Thoracic aorta (tissue), 2 donors: ENCODE results near the gene PRDM1. TPM values are rescaled to one million over a fixed set of nuclear protein-coding genes. Genes with fewer than 3 reads are reported as not detected.

Experiments used
- ATAC-seq: fragments of 150-250 bp; one replicate; pipeline ENCODE4 v1.8.0; 2017; ENCODE audit warnings: low read depth; ENCODE audit not compliant: insufficient number of reproducible peaks, low FRiP score
- DNase-seq: peaks from one replicate; pipeline ENCODE4 v3.0.0-alpha.2; 2020; ENCODE audit warnings: low spot score
- H3K27ac ChIP-seq, 2 donors: fragments of 200-600 bp; sonication (generic); 1 replicate in 1 of 2; 2 replicates in 1 of 2; pipeline ENCODE4 v1.5.1; 2016; ENCODE audit warnings: mild to moderate bottlenecking in 2 of 2, moderate library complexity in 2 of 2
- H3K27me3 ChIP-seq: fragments of 200-600 bp; sonication (generic); replicated peaks from 2 replicates; pipeline ENCODE4 v1.6.0; 2016; ENCODE audit warnings: mild to moderate bottlenecking; ENCODE audit not compliant: insufficient read depth
- H3K36me3 ChIP-seq: fragments of 200-600 bp; sonication (generic); one replicate; pipeline ENCODE4 v1.5.1; 2016
- H3K4me1 ChIP-seq, 2 donors: fragments of 200-600 bp; sonication (generic); 1 replicate in 1 of 2; 2 replicates in 1 of 2; pipeline versions ENCODE4 v1.5.1 to v1.6.0; 2016; ENCODE audit warnings: low read depth in 2 of 2, mild to moderate bottlenecking in 1 of 2; ENCODE audit not compliant: control insufficient read depth in 1 of 2
- H3K4me3 ChIP-seq: fragments of 200-600 bp; sonication (generic); 2 replicates; pipeline ENCODE4 v1.5.1; 2016; ENCODE audit warnings: mild to moderate bottlenecking
- H3K9me3 ChIP-seq: fragments of 200-600 bp; sonication (generic); 2 replicates; pipeline ENCODE4 v1.5.1; 2016
- total RNA-seq, 2 donors: library from RNA; depleted of rRNA; stranded (reverse); fragments of >200 nt; gene quantifications; one replicate each; pipeline versions ENCODE4 v1.1.0 to v1.2.3, GENCODE V29; 2016
- TF ChIP-seq, protein P1 (sequence below): fragments of 200-600 bp; sonication (generic); IDR thresholded peaks from one replicate; pipeline ENCODE4 v1.5.1; 2019; ENCODE audit warnings: antibody characterized with exemption

PRDM1 gene
- total RNA-seq, 2 donors from 2014 or later: 4.1 to 7.9 TPM

DNA sequence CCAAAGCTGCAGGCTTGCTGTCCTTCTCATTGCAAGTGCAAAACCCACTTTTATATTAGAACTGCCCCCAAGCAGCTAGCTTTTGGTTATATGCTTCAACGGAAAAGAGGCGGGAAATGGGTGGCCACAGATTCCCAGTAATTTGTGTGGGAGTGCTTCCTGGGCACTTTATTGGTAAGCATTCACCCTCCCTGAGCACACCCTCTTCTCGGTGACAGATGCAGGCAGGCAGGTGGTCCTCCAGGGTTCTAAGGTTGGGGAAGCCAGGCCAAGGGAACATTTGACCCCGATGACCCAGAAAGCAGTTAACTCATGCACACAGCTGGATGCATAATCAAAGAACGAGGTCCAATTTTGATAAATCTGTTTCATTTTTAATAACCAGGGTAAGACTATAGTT, 29.1 kb downstream of the PRDM1 start:
- Histone ChIP-seq H3K36me3 (no peaks in the 10 kb centered on the region), H3K4me1 (no peaks in the 10 kb centered on the region), H3K27me3 (no peaks in the 10 kb centered on the region), H3K27ac (no peak overlapping the region), H3K4me3 (no peak overlapping the region), H3K9me3 (no peaks in the 10 kb centered on the region)
- DNase-seq: no peak
- TF ChIP-seq, protein P1, sequence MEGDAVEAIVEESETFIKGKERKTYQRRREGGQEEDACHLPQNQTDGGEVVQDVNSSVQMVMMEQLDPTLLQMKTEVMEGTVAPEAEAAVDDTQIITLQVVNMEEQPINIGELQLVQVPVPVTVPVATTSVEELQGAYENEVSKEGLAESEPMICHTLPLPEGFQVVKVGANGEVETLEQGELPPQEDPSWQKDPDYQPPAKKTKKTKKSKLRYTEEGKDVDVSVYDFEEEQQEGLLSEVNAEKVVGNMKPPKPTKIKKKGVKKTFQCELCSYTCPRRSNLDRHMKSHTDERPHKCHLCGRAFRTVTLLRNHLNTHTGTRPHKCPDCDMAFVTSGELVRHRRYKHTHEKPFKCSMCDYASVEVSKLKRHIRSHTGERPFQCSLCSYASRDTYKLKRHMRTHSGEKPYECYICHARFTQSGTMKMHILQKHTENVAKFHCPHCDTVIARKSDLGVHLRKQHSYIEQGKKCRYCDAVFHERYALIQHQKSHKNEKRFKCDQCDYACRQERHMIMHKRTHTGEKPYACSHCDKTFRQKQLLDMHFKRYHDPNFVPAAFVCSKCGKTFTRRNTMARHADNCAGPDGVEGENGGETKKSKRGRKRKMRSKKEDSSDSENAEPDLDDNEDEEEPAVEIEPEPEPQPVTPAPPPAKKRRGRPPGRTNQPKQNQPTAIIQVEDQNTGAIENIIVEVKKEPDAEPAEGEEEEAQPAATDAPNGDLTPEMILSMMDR: no peak
- no peak for ATAC-seq

DNA sequence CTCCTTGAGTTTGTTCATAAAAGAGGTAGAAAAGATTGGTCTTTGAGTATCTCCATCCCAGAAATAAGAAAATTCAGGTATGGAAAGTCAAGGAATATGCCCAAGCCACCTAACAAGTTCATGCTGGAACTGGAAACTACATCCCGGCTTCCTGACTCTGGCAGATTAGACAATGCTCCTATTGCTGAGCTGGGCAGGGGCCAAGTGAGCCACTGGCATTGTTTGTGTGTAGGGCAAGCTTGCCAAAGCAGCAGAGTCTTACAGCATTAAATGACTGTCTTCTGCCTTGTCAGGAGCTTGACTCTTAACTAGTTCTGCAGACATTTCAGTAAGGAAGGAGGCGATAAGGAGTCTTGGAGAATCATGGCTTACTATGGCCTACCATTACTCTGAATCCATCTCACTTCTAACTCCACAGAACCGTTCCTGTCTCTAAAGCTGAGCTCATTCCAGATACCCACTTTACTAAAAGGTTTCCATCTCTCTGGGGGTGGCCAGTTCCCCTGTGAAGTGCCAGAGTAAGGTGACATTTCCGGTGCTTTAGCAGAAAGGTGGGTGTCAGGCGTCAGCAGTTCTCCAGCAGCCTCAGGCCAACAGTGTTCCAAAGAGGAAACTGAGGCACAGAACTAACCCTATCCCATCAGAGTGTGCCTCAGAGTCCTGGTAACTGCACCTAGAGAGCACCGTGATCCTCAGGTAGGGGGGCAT, 30.1 kb downstream of the PRDM1 start:
- no peak for ATAC-seq
- TF ChIP-seq, protein P1: no peak
- no peak overlapping the region for H3K27ac ChIP-seq

DNA sequence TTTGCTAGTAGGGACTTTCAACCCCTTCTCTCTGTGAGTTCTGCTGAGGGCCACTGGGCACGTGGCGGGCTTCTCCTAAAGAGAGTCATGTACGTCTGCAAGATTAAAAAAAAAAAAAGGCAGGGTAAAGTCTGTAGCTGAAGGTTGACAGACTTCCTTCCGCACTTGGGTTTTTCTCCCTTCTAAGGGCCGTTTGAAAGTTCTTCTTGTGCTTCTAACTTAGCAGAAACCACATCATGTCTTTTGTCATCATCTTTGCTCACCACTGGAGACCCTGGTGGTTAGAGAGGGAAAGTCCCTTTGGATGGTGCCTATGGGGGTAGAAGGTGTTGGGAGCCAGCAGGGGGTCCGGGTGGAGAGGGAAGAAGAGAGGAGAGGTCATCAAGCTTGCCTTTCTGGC, 31.4 kb downstream of the PRDM1 start:
- no peaks in the 10 kb centered on the region for H3K36me3 ChIP-seq
- TF ChIP-seq, protein P1: no peak
- H3K27me3 ChIP-seq: no peaks in the 10 kb centered on the region
- no peaks in the 10 kb centered on the region for H3K4me1 ChIP-seq
- H3K4me3 ChIP-seq: no peak overlapping the region
- no peak overlapping the region for H3K27ac ChIP-seq
- DNase-seq (no peak), ATAC-seq (no peak)
- no peaks in the 10 kb centered on the region for H3K9me3 ChIP-seq

More for the DNA sequence above, 30.1 kb downstream of the PRDM1 start:
- no peak for DNase-seq
- Histone ChIP-seq H3K9me3 (no peaks in the 10 kb centered on the region), H3K4me3 (no peak overlapping the region), H3K4me1 (no peaks in the 10 kb centered on the region), H3K27me3 (no peaks in the 10 kb centered on the region), H3K36me3 (no peaks in the 10 kb centered on the region)

DNA sequence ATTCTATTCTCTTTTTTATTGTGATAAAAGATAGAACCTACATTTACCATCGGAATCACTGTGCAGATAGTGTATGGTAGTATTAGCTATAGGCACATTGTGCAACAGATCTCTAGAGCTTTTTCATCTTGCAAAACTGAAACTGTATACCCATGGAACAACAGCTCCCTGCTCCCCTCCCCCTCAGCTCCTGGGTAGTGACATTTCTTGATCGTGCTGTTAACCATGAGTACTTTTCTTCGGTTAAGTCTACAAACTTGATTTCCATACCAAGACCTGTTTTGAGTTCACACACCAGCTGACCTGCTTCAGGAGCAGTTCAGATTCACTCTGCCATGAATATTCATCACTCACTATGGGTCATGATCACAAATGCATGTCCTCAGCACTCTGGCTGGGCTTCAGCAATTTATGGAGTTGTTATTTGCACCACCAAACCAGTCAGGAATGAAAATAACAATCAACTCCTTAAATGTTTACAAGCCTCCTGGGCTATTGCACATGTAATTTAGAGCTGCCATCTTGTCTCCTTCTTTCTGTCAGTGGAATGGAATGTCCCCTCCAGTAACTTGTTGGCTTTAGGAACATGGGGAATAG, 32.8 kb downstream of the PRDM1 start:
- TF ChIP-seq, protein P1: no peak
- no peak for DNase-seq
- Histone ChIP-seq H3K27ac (no peak overlapping the region), H3K27me3 (no peaks in the 10 kb centered on the region), H3K36me3 (no peaks in the 10 kb centered on the region), H3K4me3 (no peak overlapping the region), H3K9me3 (no peaks in the 10 kb centered on the region), H3K4me1 (no peaks in the 10 kb centered on the region)
- ATAC-seq: no peak

DNA sequence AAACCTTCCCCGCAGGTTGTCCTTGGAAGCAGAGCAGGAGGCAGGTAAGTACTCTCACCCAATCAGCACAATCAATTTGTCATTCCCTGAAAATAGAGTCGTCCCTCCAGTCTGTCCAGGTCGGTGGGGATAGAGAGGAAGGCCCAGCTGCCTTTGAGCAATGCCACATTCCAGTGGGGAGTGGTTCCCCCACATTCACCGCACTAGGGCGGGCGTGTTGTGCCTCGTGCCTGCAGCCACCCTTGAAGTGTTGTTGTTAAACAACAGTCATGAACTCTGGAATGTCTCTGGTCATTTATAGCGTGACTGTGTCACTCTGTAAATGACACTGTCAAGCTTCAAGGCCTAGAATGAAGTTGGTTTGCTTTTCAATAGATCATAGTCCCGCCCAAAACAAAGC, 33.4 kb downstream of the PRDM1 start:
- no peak overlapping the region for H3K4me3 ChIP-seq
- DNase-seq (no peak), ATAC-seq (no peak)
- H3K36me3 ChIP-seq: no peaks in the 10 kb centered on the region
- TF ChIP-seq, protein P1: no peak
- no peaks in the 10 kb centered on the region for H3K4me1 ChIP-seq
- H3K9me3 ChIP-seq: no peaks in the 10 kb centered on the region
- H3K27ac ChIP-seq: no peak overlapping the region
- H3K27me3 ChIP-seq: no peaks in the 10 kb centered on the region
